ENCODE measurements around the gene GALK1. TPM values are rescaled to one million over a fixed set of nuclear protein-coding genes. Genes with fewer than 3 reads are reported as not detected.
"Not testable (repeated sequence)": the region's sequence is repeated elsewhere in the genome, so short reads cannot be mapped to it uniquely, and the experiment has no call there.

Gene GALK1
- polyA plus RNA-seq, 3 donors = 44.8 to 108 (median 84.3) TPM

DNA sequence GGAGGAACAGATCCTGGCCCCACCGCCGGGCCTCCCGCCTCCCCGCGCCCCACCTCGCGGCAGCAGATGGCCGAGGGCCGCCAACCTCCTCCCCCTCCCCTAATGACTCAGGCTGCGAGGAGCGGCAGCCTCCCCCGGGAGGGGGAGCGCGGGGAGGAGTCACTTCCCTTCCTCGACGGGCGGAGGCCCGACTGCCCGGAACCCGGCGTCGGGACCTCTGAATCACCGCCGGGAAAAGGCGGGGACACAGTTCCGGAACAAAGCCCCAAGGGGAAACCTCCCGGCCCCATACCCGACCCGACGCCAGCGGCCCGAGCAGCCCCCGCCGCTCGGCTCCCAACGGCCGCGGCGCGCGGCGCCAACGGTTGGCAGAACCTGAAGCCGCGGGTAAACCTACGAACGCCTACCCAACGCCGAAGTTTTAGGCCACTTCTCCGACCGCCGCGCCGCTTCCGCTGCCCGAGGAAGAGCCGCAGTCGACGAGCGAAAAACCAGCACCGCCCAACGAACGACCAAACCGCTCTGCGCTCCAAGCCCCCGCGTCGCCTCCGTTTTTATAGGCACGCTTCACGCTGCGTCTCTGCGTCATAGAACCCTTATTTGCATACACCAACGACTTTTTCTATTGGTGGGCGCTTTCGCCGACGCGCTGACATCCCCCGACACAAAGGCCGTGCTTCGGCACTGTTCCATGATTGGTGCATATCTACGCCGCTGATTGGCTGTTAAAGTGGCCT, 14.4 kb upstream of the GALK1 start:
- under 1% methylated on average over 79 of the region's 84 CpGs for WGBS (ENCODE audit: insufficient coverage)
- H3K4me1 ChIP-seq (ENCODE audit: control insufficient read depth in 1 of 2, insufficient read depth in 2 of 2, low read length in 2 of 2) = peaks cover 46 to 60% of the 10 kb centered on the region in 2 donors
- Mint-ChIP-seq H3K27ac (peak overlapping the region; percentile 96 to 99 (median 98)), H3K4me3 (peak overlapping the region; percentile 93 to 99), H3K27me3 (ENCODE audit: low read depth in 3 of 3) (peaks cover 0 to 2% (median 1%) of the 10 kb centered on the region in 3 donors), H3K9me3 (peaks cover 0 to 8% (median 0%) of the 10 kb centered on the region in 7 donors), H3K4me1 (peaks cover 42% of the 10 kb centered on the region), H3K36me3 (peaks cover 28 to 46% of the 10 kb centered on the region in 2 donors)
- H3K79me2 ChIP-seq (ENCODE audit: insufficient read depth, low read length) = peaks cover 44% of the 10 kb centered on the region
- TF ChIP-seq, protein P1, sequence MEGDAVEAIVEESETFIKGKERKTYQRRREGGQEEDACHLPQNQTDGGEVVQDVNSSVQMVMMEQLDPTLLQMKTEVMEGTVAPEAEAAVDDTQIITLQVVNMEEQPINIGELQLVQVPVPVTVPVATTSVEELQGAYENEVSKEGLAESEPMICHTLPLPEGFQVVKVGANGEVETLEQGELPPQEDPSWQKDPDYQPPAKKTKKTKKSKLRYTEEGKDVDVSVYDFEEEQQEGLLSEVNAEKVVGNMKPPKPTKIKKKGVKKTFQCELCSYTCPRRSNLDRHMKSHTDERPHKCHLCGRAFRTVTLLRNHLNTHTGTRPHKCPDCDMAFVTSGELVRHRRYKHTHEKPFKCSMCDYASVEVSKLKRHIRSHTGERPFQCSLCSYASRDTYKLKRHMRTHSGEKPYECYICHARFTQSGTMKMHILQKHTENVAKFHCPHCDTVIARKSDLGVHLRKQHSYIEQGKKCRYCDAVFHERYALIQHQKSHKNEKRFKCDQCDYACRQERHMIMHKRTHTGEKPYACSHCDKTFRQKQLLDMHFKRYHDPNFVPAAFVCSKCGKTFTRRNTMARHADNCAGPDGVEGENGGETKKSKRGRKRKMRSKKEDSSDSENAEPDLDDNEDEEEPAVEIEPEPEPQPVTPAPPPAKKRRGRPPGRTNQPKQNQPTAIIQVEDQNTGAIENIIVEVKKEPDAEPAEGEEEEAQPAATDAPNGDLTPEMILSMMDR (IDR thresholded peaks at IDR 0.05) = no peak
- peak overlapping the region; percentile 93 to 95 for H3K27ac ChIP-seq (ENCODE audit: low read depth in 1 of 2, low read length in 2 of 2)
- H3K9ac ChIP-seq (ENCODE audit: insufficient read depth, low read length, poor library complexity, severe bottlenecking) = peak overlapping the region; percentile 94
- no peaks in the 10 kb centered on the region for H3K9me3 ChIP-seq (replicated peaks in 1 of 2; ENCODE audit: control insufficient read depth in 1 of 2, insufficient read depth in 1 of 2, low read length in 2 of 2)
- H3K4me2 ChIP-seq (replicated peaks; ENCODE audit: extremely low read depth, low read length, poor library complexity, severe bottlenecking) = peak overlapping the region; percentile 85
- no peaks in the 10 kb centered on the region for H3K27me3 ChIP-seq (ENCODE audit: control insufficient read depth in 2 of 2, insufficient read depth in 2 of 2, low read length in 2 of 2)
- no peak overlapping the region for H2AFZ ChIP-seq (ENCODE audit: insufficient read depth, low read depth, low read length, poor library complexity, severe bottlenecking)
- peaks cover 51% of the 10 kb centered on the region for H4K20me1 ChIP-seq (ENCODE audit: insufficient read depth, low read length)
- H3K36me3 ChIP-seq (replicated peaks in 1 of 2; ENCODE audit: control insufficient read depth in 1 of 2, insufficient read depth in 2 of 2, low read length in 2 of 2) = peaks cover 22 to 38% of the 10 kb centered on the region in 2 donors
- intact Hi-C loops (cut with micrococcal nuclease) = loop anchor here (5.0 to 10.0 kb wide), 3 partner anchors 68 to 485 kb away; partner anchors contain the start of genes UBALD2 (in 1 of the 2) and WBP2 (in 1 of the 2)
- H3K4me3 ChIP-seq (replicated peaks in 1 of 3; ENCODE audit: low read depth in 2 of 3, low read length in 3 of 3) = peak overlapping the region; percentile 67 to 99 (median 96)
- DNase-seq = peak; percentile 99

DNA sequence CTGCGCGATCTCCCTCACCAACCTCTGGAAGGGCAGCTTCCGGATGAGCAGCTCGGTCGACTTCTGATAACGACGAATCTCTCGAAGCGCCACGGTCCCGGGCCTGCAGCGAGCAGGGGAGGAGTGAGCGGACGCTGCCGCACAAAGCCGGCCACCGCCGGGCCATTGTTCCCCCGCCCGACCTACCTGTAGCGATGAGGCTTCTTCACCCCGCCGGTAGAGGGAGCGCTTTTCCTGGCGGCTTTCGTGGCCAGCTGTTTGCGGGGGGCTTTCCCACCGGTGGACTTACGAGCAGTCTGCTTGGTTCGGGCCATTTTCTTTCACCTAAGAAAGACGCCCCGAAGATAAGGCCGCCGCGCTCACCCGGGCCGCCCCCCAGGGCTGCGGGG, 13.9 kb upstream of the GALK1 start:
- Histone ChIP-seq H4K20me1 (ENCODE audit: insufficient read depth, low read length) (peaks cover 57% of the 10 kb centered on the region), H3K79me2 (ENCODE audit: insufficient read depth, low read length) (peaks cover 40% of the 10 kb centered on the region), H2AFZ (ENCODE audit: insufficient read depth, low read depth, low read length, poor library complexity, severe bottlenecking) (no peak overlapping the region), H3K4me2 (replicated peaks; ENCODE audit: extremely low read depth, low read length, poor library complexity, severe bottlenecking) (peak overlapping the region; percentile 85), H3K9me3 (replicated peaks in 1 of 2; ENCODE audit: control insufficient read depth in 1 of 2, insufficient read depth in 1 of 2, low read length in 2 of 2) (no peaks in the 10 kb centered on the region), H3K4me3 (replicated peaks in 1 of 3; ENCODE audit: low read depth in 2 of 3, low read length in 3 of 3) (peak overlapping the region; percentile 67 to 99 (median 96)), H3K9ac (ENCODE audit: insufficient read depth, low read length, poor library complexity, severe bottlenecking) (peak overlapping the region; percentile 94), H3K36me3 (replicated peaks in 1 of 2; ENCODE audit: control insufficient read depth in 1 of 2, insufficient read depth in 2 of 2, low read length in 2 of 2) (peaks cover 22 to 41% of the 10 kb centered on the region in 2 donors), H3K27ac (ENCODE audit: low read depth in 1 of 2, low read length in 2 of 2) (peak overlapping the region; percentile 93 to 95), H3K27me3 (ENCODE audit: control insufficient read depth in 2 of 2, insufficient read depth in 2 of 2, low read length in 2 of 2) (no peaks in the 10 kb centered on the region), H3K4me1 (ENCODE audit: control insufficient read depth in 1 of 2, insufficient read depth in 2 of 2, low read length in 2 of 2) (peaks cover 41 to 54% of the 10 kb centered on the region in 2 donors)
- peaks cover 0 to 2% (median 1%) of the 10 kb centered on the region in 3 donors for H3K27me3 Mint-ChIP-seq (ENCODE audit: low read depth in 3 of 3)
- peak in 1 of 3 donors; percentile 33 for DNase-seq
- TF ChIP-seq, protein P1 (IDR thresholded peaks at IDR 0.05) = peak; percentile 49
- H3K36me3 Mint-ChIP-seq = peaks cover 28 to 49% of the 10 kb centered on the region in 2 donors
- WGBS (ENCODE audit: insufficient coverage) = under 1% methylated on average over 38 of the region's 38 CpGs
- peaks cover 0 to 8% (median 0%) of the 10 kb centered on the region in 7 donors for H3K9me3 Mint-ChIP-seq
- peak overlapping the region; percentile 93 to 99 for H3K4me3 Mint-ChIP-seq
- H3K27ac Mint-ChIP-seq = peak overlapping the region; percentile 79 to 99 (median 90)
- intact Hi-C loops (cut with micrococcal nuclease) = loop anchor here (5.0 to 10.0 kb wide), 3 partner anchors 68 to 486 kb away; partner anchors contain the start of genes UBALD2 (in 1 of the 2) and WBP2 (in 1 of the 2)
- H3K4me1 Mint-ChIP-seq = peaks cover 39% of the 10 kb centered on the region

GRCh38 chr17:75778066-75778860, 13.3 kb upstream of the GALK1 start:
- peak overlapping the region; percentile 93 to 99 for H3K4me3 Mint-ChIP-seq
- Histone ChIP-seq H3K79me2 (ENCODE audit: insufficient read depth, low read length) (peaks cover 40% of the 10 kb centered on the region), H3K9ac (ENCODE audit: insufficient read depth, low read length, poor library complexity, severe bottlenecking) (peak overlapping the region; percentile 94), H3K4me3 (replicated peaks in 1 of 3; ENCODE audit: low read depth in 2 of 3, low read length in 3 of 3) (peak overlapping the region; percentile 67 to 99 (median 96)), H3K4me1 (ENCODE audit: control insufficient read depth in 1 of 2, insufficient read depth in 2 of 2, low read length in 2 of 2) (peaks cover 35 to 48% of the 10 kb centered on the region in 2 donors), H3K36me3 (replicated peaks in 1 of 2; ENCODE audit: control insufficient read depth in 1 of 2, insufficient read depth in 2 of 2, low read length in 2 of 2) (peaks cover 22 to 41% of the 10 kb centered on the region in 2 donors), H3K4me2 (replicated peaks; ENCODE audit: extremely low read depth, low read length, poor library complexity, severe bottlenecking) (peak overlapping the region; percentile 85), H3K27ac (ENCODE audit: low read depth in 1 of 2, low read length in 2 of 2) (peak overlapping the region; percentile 93 to 95), H4K20me1 (ENCODE audit: insufficient read depth, low read length) (peaks cover 57% of the 10 kb centered on the region)
- intact Hi-C loops (cut with micrococcal nuclease) = loop anchor here (5.0 to 10.0 kb wide), 3 partner anchors 69 to 487 kb away; partner anchors contain the start of genes UBALD2 (in 1 of the 2) and WBP2 (in 1 of the 2)
- peak overlapping the region; percentile 79 to 99 (median 90) for H3K27ac Mint-ChIP-seq
- H3K27me3 Mint-ChIP-seq (ENCODE audit: low read depth in 3 of 3); H3K9me3 Mint-ChIP-seq; H2AFZ ChIP-seq (ENCODE audit: insufficient read depth, low read depth, low read length, poor library complexity, severe bottlenecking); H3K27me3 ChIP-seq (ENCODE audit: control insufficient read depth in 2 of 2, insufficient read depth in 2 of 2, low read length in 2 of 2); H3K9me3 ChIP-seq (replicated peaks in 1 of 2; ENCODE audit: control insufficient read depth in 1 of 2, insufficient read depth in 1 of 2, low read length in 2 of 2); DNase-seq: not testable (repeated sequence)
- peaks cover 34% of the 10 kb centered on the region for H3K4me1 Mint-ChIP-seq
- H3K36me3 Mint-ChIP-seq = peaks cover 28 to 49% of the 10 kb centered on the region in 2 donors
- under 1% methylated on average over 18 of the region's 19 CpGs for WGBS (ENCODE audit: insufficient coverage)
